Nephron (organoid): Measurements from ENCODE around the gene TTF2.

ENCODE experiments used
- H3K27ac Mint-ChIP-seq, 3 experiments: 2 replicates each; pipeline ENCODE4 v1.8.0; 2020; ENCODE audit warnings: mixed read lengths in 3 of 3, mild to moderate bottlenecking in 2 of 3, moderate library complexity in 1 of 3
- H3K27me3 Mint-ChIP-seq: 2 replicates; pipeline ENCODE4 v1.8.0; 2021; ENCODE audit warnings: low read depth, mild to moderate bottlenecking, moderate library complexity, mixed read lengths
- H3K36me3 Mint-ChIP-seq: 2 replicates; pipeline ENCODE4 v1.8.0; 2020; ENCODE audit warnings: low read depth, mixed read lengths
- H3K4me1 Mint-ChIP-seq: 2 replicates; pipeline ENCODE4 v1.8.0; 2020; ENCODE audit warnings: mixed read lengths
- H3K4me3 Mint-ChIP-seq, 3 experiments: 2 replicates each; pipeline ENCODE4 v1.8.0; 2020; ENCODE audit warnings: mild to moderate bottlenecking in 3 of 3, mixed read lengths in 3 of 3, moderate library complexity in 2 of 3
- H3K9me3 Mint-ChIP-seq: 2 replicates; pipeline ENCODE4 v1.8.0; 2020; ENCODE audit warnings: mixed read lengths
- CTCF ChIP-seq, 3 experiments: fragments of 200-600 bp; sonication (generic); IDR thresholded peaks; one replicate each; pipeline ENCODE4 v1.5.0; 2021; ENCODE audit warnings: antibody characterized with exemption in 3 of 3; ENCODE audit not compliant: unreplicated experiment in 3 of 3

Gene TTF2

GRCh38 chr1:117123274-117123673 lies 63.1 kb downstream of the TTF2 start:
- no peak for TF ChIP-seq CTCF (IDR thresholded peaks at IDR 0.05; ENCODE audit: unreplicated experiment in 3 of 3)
- Mint-ChIP-seq H3K9me3 (no peaks in the 10 kb centered on the region), H3K36me3 (peaks cover 2% of the 10 kb centered on the region), H3K4me3 (peak overlapping the region; percentile 54 to 95 (median 56)), H3K27me3 (peaks cover 3% of the 10 kb centered on the region), H3K27ac (peak overlapping the region; percentile 96 to 98 (median 97)), H3K4me1 (peaks cover 44% of the 10 kb centered on the region)

- H3K27ac Mint-ChIP-seq: no peak overlapping the region
- no peaks in the 10 kb centered on the region for H3K36me3 Mint-ChIP-seq
- peaks cover 45% of the 10 kb centered on the region for H3K4me1 Mint-ChIP-seq
- TF ChIP-seq CTCF (IDR thresholded peaks at IDR 0.05; ENCODE audit: unreplicated experiment in 3 of 3): no peak
- no peaks in the 10 kb centered on the region for H3K9me3 Mint-ChIP-seq
- peaks cover 3% of the 10 kb centered on the region for H3K27me3 Mint-ChIP-seq
- H3K4me3 Mint-ChIP-seq: no peak overlapping the region
Measured at GRCh38 chr1:117124661-117125060, 64.5 kb downstream of the TTF2 start.

- no peaks in the 10 kb centered on the region for H3K36me3 Mint-ChIP-seq
- H3K4me1 Mint-ChIP-seq: peaks cover 29% of the 10 kb centered on the region
- H3K27ac Mint-ChIP-seq: peak overlapping the region in 1 of 3 experiments; percentile 86
- no peaks in the 10 kb centered on the region for H3K9me3 Mint-ChIP-seq
- no peak for TF ChIP-seq CTCF (IDR thresholded peaks at IDR 0.05; ENCODE audit: unreplicated experiment in 3 of 3)
- H3K4me3 Mint-ChIP-seq: no peak overlapping the region
- H3K27me3 Mint-ChIP-seq: peaks cover under 1% of the 10 kb centered on the region
Measured at GRCh38 chr1:117127795-117128194, 67.7 kb downstream of the TTF2 start.

- Mint-ChIP-seq H3K9me3 (no peaks in the 10 kb centered on the region), H3K4me3 (peak overlapping the region; percentile 32 to 70 (median 42)), H3K4me1 (peaks cover 22% of the 10 kb centered on the region), H3K36me3 (no peaks in the 10 kb centered on the region), H3K27me3 (no peaks in the 10 kb centered on the region), H3K27ac (peak overlapping the region; percentile 53 to 86 (median 82))
- peak; percentile 42 to 59 (median 53) for TF ChIP-seq CTCF (IDR thresholded peaks at IDR 0.05; ENCODE audit: unreplicated experiment in 3 of 3)
Measured at GRCh38 chr1:117128323-117129079, 68.4 kb downstream of the TTF2 start.

GRCh38 chr1:117130526-117130925 lies 70.4 kb downstream of the TTF2 start:
- H3K27me3 Mint-ChIP-seq: no peaks in the 10 kb centered on the region
- H3K36me3 Mint-ChIP-seq: no peaks in the 10 kb centered on the region
- no peaks in the 10 kb centered on the region for H3K9me3 Mint-ChIP-seq
- no peak for TF ChIP-seq CTCF (IDR thresholded peaks at IDR 0.05; ENCODE audit: unreplicated experiment in 3 of 3)
- no peak overlapping the region for H3K4me3 Mint-ChIP-seq
- H3K4me1 Mint-ChIP-seq: peaks cover 27% of the 10 kb centered on the region
- no peak overlapping the region for H3K27ac Mint-ChIP-seq

GRCh38 chr1:117135329-117135728 lies 75.2 kb downstream of the TTF2 start:
- no peak overlapping the region for H3K4me3 Mint-ChIP-seq
- no peaks in the 10 kb centered on the region for H3K27me3 Mint-ChIP-seq
- H3K4me1 Mint-ChIP-seq: peaks cover 25% of the 10 kb centered on the region
- H3K9me3 Mint-ChIP-seq: no peaks in the 10 kb centered on the region
- H3K27ac Mint-ChIP-seq: no peak overlapping the region
- TF ChIP-seq CTCF (IDR thresholded peaks at IDR 0.05; ENCODE audit: unreplicated experiment in 3 of 3): no peak
- no peaks in the 10 kb centered on the region for H3K36me3 Mint-ChIP-seq
